ENCODE results near the gene SLC25A25. TPM values are rescaled to one million over a fixed set of nuclear protein-coding genes. Genes with fewer than 3 reads are reported as not detected.
A peak's percentile ranks its signal among the peaks of the same experiment; 100 is the strongest.

The SLC25A25 gene
- total and polyA plus RNA-seq, 9 of the 15 experiments (the other 6 are each of a cell fraction or from before 2014, with no cell fraction given), result 0.07 to 35.9 (median 23.2) TPM

DNA sequence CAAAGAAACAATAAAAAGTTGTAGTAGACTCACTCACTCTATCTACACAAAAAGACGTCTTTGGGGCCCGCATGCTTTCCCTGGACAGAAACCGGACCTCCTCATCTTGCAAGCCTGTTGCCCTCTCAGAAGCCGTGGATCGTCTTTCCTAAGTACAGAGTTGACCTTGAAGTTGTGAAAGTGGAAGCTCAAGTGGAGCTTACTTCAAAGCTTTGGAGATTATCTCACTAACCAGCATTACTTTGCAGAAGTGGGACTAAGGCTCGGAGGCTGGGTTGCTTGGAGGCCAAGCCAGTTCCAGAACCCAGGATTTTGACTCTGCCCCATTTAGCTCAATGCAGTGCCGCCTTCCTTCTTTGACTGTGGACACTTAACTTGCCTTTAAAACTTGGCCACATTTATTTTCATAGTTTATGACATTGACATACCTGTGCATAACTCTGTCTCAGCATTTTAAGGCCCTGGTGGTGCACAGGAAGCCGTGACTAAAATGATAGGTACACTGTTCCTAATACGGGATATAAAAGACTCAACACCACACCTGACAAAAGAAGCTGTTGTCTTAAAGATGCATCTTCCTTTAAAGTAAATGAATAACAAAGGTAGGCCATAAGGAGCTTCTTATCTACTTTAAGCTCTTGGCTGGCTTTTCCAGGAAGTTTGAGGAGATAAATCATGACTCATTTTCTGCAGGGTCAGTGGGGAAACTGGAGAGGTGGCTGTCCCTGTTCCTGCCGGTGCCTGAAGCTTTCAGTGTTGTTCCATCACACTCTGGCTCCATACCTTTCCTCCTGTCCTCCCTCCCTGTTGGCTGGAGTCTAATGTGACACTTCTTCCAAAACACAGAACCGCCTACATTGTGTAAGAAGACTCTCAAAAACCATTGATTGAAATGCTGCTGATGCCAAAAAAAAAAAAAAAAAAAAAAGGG, 10.7 kb downstream of the SLC25A25 start (continued):
- TF ChIP-seq NR2C2 (CRISPR knock-in tag; IDR thresholded peaks at IDR 0.05), result no peak
- TF ChIP-seq NR2C2 (tag; IDR thresholded peaks at IDR 0.05), result peak; percentile 69
- peak; percentile 43 for TF ChIP-seq ZNF766 (CRISPR knock-in tag; conservative IDR thresholded peaks at IDR 0.05)
- TF ChIP-seq BCL6 (CRISPR knock-in tag; IDR thresholded peaks at IDR 0.05), result no peak
- TF ChIP-seq PYGO2 (tag; IDR thresholded peaks at IDR 0.05), result 0 out of 2 replicates have a peak, but pooled peaks have one; percentile 50
- TF ChIP-seq BRD9 (IDR thresholded peaks at IDR 0.05; ENCODE audit: low read depth, partially characterized antibody), result no peak
- TF ChIP-seq, protein P1, sequence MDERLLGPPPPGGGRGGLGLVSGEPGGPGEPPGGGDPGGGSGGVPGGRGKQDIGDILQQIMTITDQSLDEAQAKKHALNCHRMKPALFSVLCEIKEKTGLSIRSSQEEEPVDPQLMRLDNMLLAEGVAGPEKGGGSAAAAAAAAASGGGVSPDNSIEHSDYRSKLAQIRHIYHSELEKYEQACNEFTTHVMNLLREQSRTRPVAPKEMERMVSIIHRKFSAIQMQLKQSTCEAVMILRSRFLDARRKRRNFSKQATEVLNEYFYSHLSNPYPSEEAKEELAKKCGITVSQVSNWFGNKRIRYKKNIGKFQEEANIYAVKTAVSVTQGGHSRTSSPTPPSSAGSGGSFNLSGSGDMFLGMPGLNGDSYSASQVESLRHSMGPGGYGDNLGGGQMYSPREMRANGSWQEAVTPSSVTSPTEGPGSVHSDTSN (CRISPR knock-in tag; IDR thresholded peaks at IDR 0.05; ENCODE audit: low read depth), result no peak
- TF ChIP-seq, protein P1 (tag; conservative IDR thresholded peaks at IDR 0.05; ENCODE audit: low read depth), result peak; percentile 85
- no peak for TF ChIP-seq TFAM (CRISPR knock-in tag; conservative IDR thresholded peaks at IDR 0.05)
- peak; percentile 53 for TF ChIP-seq CEBPG (CRISPR knock-in tag; IDR thresholded peaks at IDR 0.05)
- TF ChIP-seq CEBPG (tag; conservative IDR thresholded peaks at IDR 0.05 in 1 of 2, IDR thresholded peaks at IDR 0.05 in 1 of 2), result peak; percentile 37 to 56; a peak in 3 of 4 replicates
- TF ChIP-seq HSF4 (CRISPR knock-in tag; IDR thresholded peaks at IDR 0.05; ENCODE audit: borderline replicate concordance), result 0 out of 2 replicates have a peak, but pooled peaks have one; percentile 15
- TF ChIP-seq, protein P2, sequence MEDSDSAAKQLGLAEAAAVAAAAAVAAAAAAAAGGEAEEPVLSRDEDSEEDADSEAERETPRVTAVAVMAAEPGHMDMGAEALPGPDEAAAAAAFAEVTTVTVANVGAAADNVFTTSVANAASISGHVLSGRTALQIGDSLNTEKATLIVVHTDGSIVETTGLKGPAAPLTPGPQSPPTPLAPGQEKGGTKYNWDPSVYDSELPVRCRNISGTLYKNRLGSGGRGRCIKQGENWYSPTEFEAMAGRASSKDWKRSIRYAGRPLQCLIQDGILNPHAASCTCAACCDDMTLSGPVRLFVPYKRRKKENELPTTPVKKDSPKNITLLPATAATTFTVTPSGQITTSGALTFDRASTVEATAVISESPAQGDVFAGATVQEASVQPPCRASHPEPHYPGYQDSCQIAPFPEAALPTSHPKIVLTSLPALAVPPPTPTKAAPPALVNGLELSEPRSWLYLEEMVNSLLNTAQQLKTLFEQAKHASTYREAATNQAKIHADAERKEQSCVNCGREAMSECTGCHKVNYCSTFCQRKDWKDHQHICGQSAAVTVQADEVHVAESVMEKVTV (CRISPR knock-in tag; IDR thresholded peaks at IDR 0.05), result 0 out of 2 replicates have a peak, but pooled peaks have one; percentile 3
- TF ChIP-seq CXXC5 (CRISPR knock-in tag; IDR thresholded peaks at IDR 0.05), result peak; percentile 56; the same call in 1 of the 2 replicates
- peak in 1 of 2 experiments; percentile 54; a peak in 1 of 4 replicates for TF ChIP-seq HDAC1 (IDR thresholded peaks at IDR 0.05)
- no peak for TF ChIP-seq THRAP3 (IDR thresholded peaks at IDR 0.05; ENCODE audit: borderline replicate concordance)
- TF ChIP-seq ZNF699 (CRISPR knock-in tag; IDR thresholded peaks at IDR 0.05; ENCODE audit: insufficient replicate concordance), result no peak
- TF ChIP-seq, protein P3, sequence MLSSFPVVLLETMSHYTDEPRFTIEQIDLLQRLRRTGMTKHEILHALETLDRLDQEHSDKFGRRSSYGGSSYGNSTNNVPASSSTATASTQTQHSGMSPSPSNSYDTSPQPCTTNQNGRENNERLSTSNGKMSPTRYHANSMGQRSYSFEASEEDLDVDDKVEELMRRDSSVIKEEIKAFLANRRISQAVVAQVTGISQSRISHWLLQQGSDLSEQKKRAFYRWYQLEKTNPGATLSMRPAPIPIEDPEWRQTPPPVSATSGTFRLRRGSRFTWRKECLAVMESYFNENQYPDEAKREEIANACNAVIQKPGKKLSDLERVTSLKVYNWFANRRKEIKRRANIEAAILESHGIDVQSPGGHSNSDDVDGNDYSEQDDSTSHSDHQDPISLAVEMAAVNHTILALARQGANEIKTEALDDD (IDR thresholded peaks at IDR 0.05), result peak; percentile 99
- TF ChIP-seq PTTG1 (tag; IDR thresholded peaks at IDR 0.05; ENCODE audit: low read depth), result peak; percentile 14; the same call in 1 of the 2 replicates
- 0 out of 2 replicates have a peak, but pooled peaks have one; percentile 18 for TF ChIP-seq KAT7 (CRISPR knock-in tag; IDR thresholded peaks at IDR 0.05; ENCODE audit: borderline replicate concordance)
- TF ChIP-seq ZNF584 (CRISPR knock-in tag; IDR thresholded peaks at IDR 0.05; ENCODE audit: low read depth), result no peak
